Gastroesophageal sphincter (tissue), 4 donors: ENCODE data around the gene GPT2. TPM values are rescaled to one million over a fixed set of nuclear protein-coding genes. Genes with fewer than 3 reads are reported as not detected.

Source experiments
- ATAC-seq: fragments of 150-250 bp; one replicate; pipeline ENCODE4 v1.9.1; 2016; ENCODE audit warnings: mild to moderate bottlenecking, moderate library complexity
- H3K27ac ChIP-seq, 4 donors: fragments of 200-600 bp; sonication (generic) in 3 of 4; 1 replicate in 3 of 4; 2 replicates in 1 of 4; pipeline ENCODE4 v1.5.1; 2016 to 2019
- H3K27me3 ChIP-seq: fragments of 200-600 bp; sonication (generic); one replicate; pipeline ENCODE4 v1.5.1; 2019
- H3K36me3 ChIP-seq, 2 donors: fragments of 200-600 bp; sonication (generic); one replicate each; pipeline ENCODE4 v1.5.1; 2019; ENCODE audit warnings: control low read depth in 1 of 2
- H3K4me1 ChIP-seq, 3 donors: fragments of 200-600 bp; sonication (generic); 1 replicate in 2 of 3; 2 replicates in 1 of 3; pipeline ENCODE4 v1.5.1; 2016 to 2019; ENCODE audit warnings: control low read depth in 2 of 3
- H3K4me3 ChIP-seq, 2 donors: fragments of 200-600 bp; sonication (generic); one replicate each; pipeline ENCODE4 v1.5.1; 2019; ENCODE audit warnings: mild to moderate bottlenecking in 1 of 2, moderate library complexity in 1 of 2
- H3K9me3 ChIP-seq, 3 donors: fragments of 200-600 bp; sonication (generic); one replicate each; pipeline ENCODE4 v1.5.1; 2017 to 2019; ENCODE audit warnings: control low read depth in 2 of 3
- EP300 ChIP-seq: sonication (generic); formaldehyde crosslinking; IDR thresholded peaks from one replicate; pipeline ENCODE4 v1.6.1; 2017; ENCODE audit warnings: antibody characterized with exemption, mild to moderate bottlenecking
- POLR2A ChIP-seq, 2 donors: fragments of 450-650 bp; IDR thresholded peaks; one replicate each; pipeline ENCODE4 v1.6.1; 2017; ENCODE audit warnings: antibody characterized with exemption in 2 of 2, mild to moderate bottlenecking in 2 of 2, moderate library complexity in 1 of 2
- POLR2AphosphoS5 ChIP-seq: sonication (generic); formaldehyde crosslinking; IDR thresholded peaks from one replicate; pipeline ENCODE4 v1.6.1; 2017; ENCODE audit warnings: antibody characterized with exemption
- WGBS, 2 donors: methylation state at CpG; one replicate each; pipeline ENCODE4 v1.1.5; 2018; ENCODE audit warnings: low coverage in 1 of 2; 5-methylcytosine and 5-hydroxymethylcytosine counted together
- total RNA-seq, 4 donors: library from RNA; depleted of rRNA; stranded (reverse); fragments of >200 nt; gene quantifications; one replicate each; pipeline ENCODE4 v1.1.0, GENCODE V29; 2016
- TF ChIP-seq, protein P1 (sequence below), 4 experiments: fragments of 200-600 bp in 2 of 4; fragments of 450-650 bp in 2 of 4; sonication (generic) in 1 of 4; IDR thresholded peaks; one replicate each; pipeline ENCODE4 v1.5.1; 2017 to 2019; ENCODE audit warnings: antibody characterized with exemption in 4 of 4, mild to moderate bottlenecking in 2 of 4, moderate library complexity in 2 of 4

GPT2 gene
- total RNA-seq, 4 donors from 2014 or later, result 3.8 to 8.6 (median 5.4) TPM

GRCh38 chr16:46926470-46927225 lies 42.5 kb downstream of the GPT2 start:
- WGBS, 2 donors, result 87 to 94% methylated on average over 3 to 5 of the region's 13 CpGs

DNA sequence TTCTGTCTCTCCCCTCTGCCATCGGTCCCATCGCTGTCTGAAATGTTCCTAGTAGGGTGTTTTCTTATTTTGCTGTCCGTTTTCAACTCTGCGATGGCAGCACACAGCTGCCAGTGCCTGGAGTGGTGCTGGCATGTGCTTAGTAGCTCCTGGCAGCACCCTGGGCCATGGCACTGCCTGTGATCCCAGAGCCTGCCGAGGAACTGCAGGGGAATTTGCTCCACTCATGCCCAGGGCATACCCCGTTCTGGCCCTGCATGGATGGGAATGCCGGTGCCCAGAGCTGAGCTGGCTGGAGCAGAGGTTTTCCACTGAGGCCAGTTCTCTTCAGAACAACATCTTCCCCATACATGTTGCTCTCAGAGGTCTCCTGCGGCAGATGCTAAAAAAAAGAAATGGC lies 43.1 kb downstream of the GPT2 start:
- Histone ChIP-seq H3K36me3 (peaks cover 0 to 62% of the 10 kb centered on the region in 2 donors), H3K4me3 (no peak overlapping the region), H3K27me3 (no peaks in the 10 kb centered on the region), H3K4me1 (peaks cover 0 to 8% (median 2%) of the 10 kb centered on the region in 3 donors), H3K27ac (no peak overlapping the region), H3K9me3 (no peaks in the 10 kb centered on the region)
- TF ChIP-seq, protein P1, sequence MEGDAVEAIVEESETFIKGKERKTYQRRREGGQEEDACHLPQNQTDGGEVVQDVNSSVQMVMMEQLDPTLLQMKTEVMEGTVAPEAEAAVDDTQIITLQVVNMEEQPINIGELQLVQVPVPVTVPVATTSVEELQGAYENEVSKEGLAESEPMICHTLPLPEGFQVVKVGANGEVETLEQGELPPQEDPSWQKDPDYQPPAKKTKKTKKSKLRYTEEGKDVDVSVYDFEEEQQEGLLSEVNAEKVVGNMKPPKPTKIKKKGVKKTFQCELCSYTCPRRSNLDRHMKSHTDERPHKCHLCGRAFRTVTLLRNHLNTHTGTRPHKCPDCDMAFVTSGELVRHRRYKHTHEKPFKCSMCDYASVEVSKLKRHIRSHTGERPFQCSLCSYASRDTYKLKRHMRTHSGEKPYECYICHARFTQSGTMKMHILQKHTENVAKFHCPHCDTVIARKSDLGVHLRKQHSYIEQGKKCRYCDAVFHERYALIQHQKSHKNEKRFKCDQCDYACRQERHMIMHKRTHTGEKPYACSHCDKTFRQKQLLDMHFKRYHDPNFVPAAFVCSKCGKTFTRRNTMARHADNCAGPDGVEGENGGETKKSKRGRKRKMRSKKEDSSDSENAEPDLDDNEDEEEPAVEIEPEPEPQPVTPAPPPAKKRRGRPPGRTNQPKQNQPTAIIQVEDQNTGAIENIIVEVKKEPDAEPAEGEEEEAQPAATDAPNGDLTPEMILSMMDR (IDR thresholded peaks at IDR 0.05), result no peak
- TF ChIP-seq POLR2AphosphoS5 (no peak), POLR2A (IDR thresholded peaks at IDR 0.05) (no peak), EP300 (no peak)
- ATAC-seq, result no peak
- WGBS, 2 donors, result 80 to 96% methylated on average over 1 to 4 of the region's 8 CpGs

More at GRCh38 chr16:46926470-46927225, 42.5 kb downstream of the GPT2 start:
- Histone ChIP-seq H3K4me3 (no peak overlapping the region), H3K27ac (no peak overlapping the region), H3K4me1 (peaks cover 0 to 8% (median 2%) of the 10 kb centered on the region in 3 donors), H3K36me3 (peaks cover 0 to 67% of the 10 kb centered on the region in 2 donors), H3K9me3 (no peaks in the 10 kb centered on the region), H3K27me3 (no peaks in the 10 kb centered on the region)
- TF ChIP-seq POLR2AphosphoS5, result no peak
- no peak for TF ChIP-seq POLR2A (IDR thresholded peaks at IDR 0.05)
- TF ChIP-seq EP300, result no peak
- TF ChIP-seq, protein P1 (IDR thresholded peaks at IDR 0.05), result no peak
- ATAC-seq, result no peak

GRCh38 chr16:46928811-46929210 lies 44.6 kb downstream of the GPT2 start:
- no peak for TF ChIP-seq POLR2AphosphoS5
- TF ChIP-seq, protein P1 (IDR thresholded peaks at IDR 0.05), result no peak
- no peak for TF ChIP-seq EP300
- TF ChIP-seq POLR2A (IDR thresholded peaks at IDR 0.05), result no peak
- H3K4me3 ChIP-seq, result no peak overlapping the region
- no peak overlapping the region for H3K27ac ChIP-seq
- H3K36me3 ChIP-seq, result peaks cover 0 to 46% of the 10 kb centered on the region in 2 donors
- H3K27me3 ChIP-seq, result no peaks in the 10 kb centered on the region
- peaks cover 0 to 8% (median 2%) of the 10 kb centered on the region in 3 donors for H3K4me1 ChIP-seq
- no peak for ATAC-seq
- WGBS, 2 donors, result 67% methylated on average over 11 of the region's 15 CpGs; no CpG with 5 or more reads in 1 of the 2 donors
- no peaks in the 10 kb centered on the region for H3K9me3 ChIP-seq

GRCh38 chr16:46929378-46930332 lies 45.5 kb downstream of the GPT2 start:
- WGBS, 2 donors, result 80% methylated on average over 1 of the region's 43 CpGs; no CpG with 5 or more reads in 1 of the 2 donors

More at GRCh38 chr16:46929378-46930332, 45.5 kb downstream of the GPT2 start:
- H3K27me3 ChIP-seq, result no peaks in the 10 kb centered on the region
- TF ChIP-seq EP300, result no peak
- TF ChIP-seq, protein P1 (IDR thresholded peaks at IDR 0.05), result peak in 3 of 4 experiments; percentile 57 to 88 (median 77)
- no peak overlapping the region for H3K4me3 ChIP-seq
- no peak overlapping the region for H3K27ac ChIP-seq
- H3K9me3 ChIP-seq, result no peaks in the 10 kb centered on the region
- peaks cover 0 to 8% (median 2%) of the 10 kb centered on the region in 3 donors for H3K4me1 ChIP-seq
- peak; percentile 68 for ATAC-seq
- peaks cover 0 to 38% of the 10 kb centered on the region in 2 donors for H3K36me3 ChIP-seq
